ENCODE data around the gene TPCN2. TPM values are rescaled to one million over a fixed set of nuclear protein-coding genes. Genes with fewer than 3 reads are reported as not detected.

TPCN2 gene
- total RNA-seq, 1 experiment from 2014 or later: 16.3 TPM

DNA sequence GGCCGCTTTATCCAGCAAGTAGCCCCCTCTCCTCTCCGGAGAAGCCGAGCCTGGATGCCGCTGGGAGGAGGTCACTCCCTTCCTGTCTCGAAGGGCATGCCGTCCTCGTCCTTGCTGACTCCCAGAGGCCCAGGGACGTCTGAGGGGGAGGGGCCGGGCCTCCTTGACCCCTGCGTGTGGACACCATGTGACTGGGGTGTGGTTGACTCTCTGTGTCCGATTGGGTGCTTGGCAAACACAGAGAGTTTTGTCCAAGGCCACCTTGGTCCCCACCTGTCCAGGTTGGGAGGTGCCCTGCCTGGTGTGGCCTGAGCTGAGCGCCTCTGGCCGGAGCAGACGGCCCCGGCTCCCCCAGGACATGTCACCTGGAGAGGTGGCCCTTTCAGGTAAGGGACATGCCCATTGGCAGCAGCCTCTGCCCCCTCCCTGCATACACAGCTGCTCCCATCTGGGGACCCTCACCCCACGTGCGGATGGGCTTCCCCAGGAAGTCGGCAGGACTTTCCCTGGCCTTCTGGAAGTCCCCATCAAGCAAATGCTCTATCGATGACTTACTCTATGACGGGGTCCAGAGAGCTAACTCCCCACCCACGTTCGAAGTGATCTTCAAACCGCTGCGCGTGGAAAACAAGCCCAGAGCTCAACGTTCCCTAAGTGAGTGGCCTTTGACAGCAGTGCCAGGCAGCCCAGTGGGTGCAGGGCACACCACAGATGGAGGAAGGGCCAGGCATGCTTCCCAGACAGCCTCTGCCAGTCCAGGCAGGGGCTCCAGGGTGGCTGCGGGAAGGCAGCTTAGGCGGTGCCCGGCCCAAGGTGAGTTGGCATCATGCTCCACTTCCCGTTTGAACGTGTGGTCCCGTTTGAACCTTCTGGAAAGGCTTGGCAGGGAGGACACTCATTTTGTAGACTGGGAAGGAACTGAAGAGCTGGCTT lies 106.8 kb downstream of the TPCN2 start, which contains the start of gene SMIM38:
Gene SMIM38, plus strand, starts transcription at position 634 of the 933 bp plus-strand sequence. CDS start 1,912 bp downstream, outside the sequence.
- Mint-ChIP-seq H3K9me3 (ENCODE audit: unreplicated experiment) (peaks cover 4% of the 10 kb centered on the region), H3K36me3 (ENCODE audit: insufficient read depth, unreplicated experiment) (no peaks in the 10 kb centered on the region), H3K27me3 (ENCODE audit: insufficient read depth, unreplicated experiment) (no peaks in the 10 kb centered on the region), H3K4me3 (ENCODE audit: unreplicated experiment) (no peak within 1 kb of the TSS), H3K4me1 (ENCODE audit: insufficient read depth, unreplicated experiment) (peaks cover 5% of the 10 kb centered on the region), H3K27ac (ENCODE audit: low read depth, unreplicated experiment) (no peak within 1 kb of the TSS)
- TF ChIP-seq, protein P1, sequence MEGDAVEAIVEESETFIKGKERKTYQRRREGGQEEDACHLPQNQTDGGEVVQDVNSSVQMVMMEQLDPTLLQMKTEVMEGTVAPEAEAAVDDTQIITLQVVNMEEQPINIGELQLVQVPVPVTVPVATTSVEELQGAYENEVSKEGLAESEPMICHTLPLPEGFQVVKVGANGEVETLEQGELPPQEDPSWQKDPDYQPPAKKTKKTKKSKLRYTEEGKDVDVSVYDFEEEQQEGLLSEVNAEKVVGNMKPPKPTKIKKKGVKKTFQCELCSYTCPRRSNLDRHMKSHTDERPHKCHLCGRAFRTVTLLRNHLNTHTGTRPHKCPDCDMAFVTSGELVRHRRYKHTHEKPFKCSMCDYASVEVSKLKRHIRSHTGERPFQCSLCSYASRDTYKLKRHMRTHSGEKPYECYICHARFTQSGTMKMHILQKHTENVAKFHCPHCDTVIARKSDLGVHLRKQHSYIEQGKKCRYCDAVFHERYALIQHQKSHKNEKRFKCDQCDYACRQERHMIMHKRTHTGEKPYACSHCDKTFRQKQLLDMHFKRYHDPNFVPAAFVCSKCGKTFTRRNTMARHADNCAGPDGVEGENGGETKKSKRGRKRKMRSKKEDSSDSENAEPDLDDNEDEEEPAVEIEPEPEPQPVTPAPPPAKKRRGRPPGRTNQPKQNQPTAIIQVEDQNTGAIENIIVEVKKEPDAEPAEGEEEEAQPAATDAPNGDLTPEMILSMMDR (IDR thresholded peaks at IDR 0.05; ENCODE audit: unreplicated experiment): no peak
- CTCF ChIA-PET: interaction anchor here (1.0 kb wide), 1 partner anchor 24 kb away, joined by 3 read pairs; no protein-coding TSS in a partner anchor
- no TSS peak for BruUV-seq (replicated peaks)
- intact Hi-C loops (cut with micrococcal nuclease): no loop called here
- DNase-seq (ENCODE audit: unreplicated experiment): no peak
- POLR2A ChIA-PET: no interaction called here

DNA sequence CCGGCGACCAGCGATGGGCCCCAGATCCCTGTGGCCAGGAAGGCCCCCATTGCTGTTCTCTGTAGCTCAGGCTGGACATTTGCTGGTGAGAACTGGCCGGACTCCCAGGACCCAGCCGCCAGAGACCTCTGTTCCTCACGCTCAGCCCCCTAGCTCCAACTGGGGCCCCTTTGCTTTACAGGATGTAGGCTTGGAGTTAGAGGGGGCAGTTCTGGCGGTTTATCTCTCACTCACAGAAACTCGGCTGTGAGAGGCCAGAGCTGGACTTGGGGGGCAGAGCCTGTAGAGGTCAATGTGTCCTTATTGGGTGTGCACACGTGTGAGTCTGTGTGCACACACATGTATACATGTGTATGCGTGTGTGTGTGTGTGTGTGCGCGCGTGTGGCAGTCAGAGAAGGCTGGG lies 107.5 kb downstream of the TPCN2 start:
- Mint-ChIP-seq H3K4me1 (ENCODE audit: insufficient read depth, unreplicated experiment) (peaks cover 5% of the 10 kb centered on the region), H3K4me3 (ENCODE audit: unreplicated experiment) (no peak overlapping the region), H3K9me3 (ENCODE audit: unreplicated experiment) (no peaks in the 10 kb centered on the region), H3K36me3 (ENCODE audit: insufficient read depth, unreplicated experiment) (no peaks in the 10 kb centered on the region), H3K27ac (ENCODE audit: low read depth, unreplicated experiment) (no peak overlapping the region), H3K27me3 (ENCODE audit: insufficient read depth, unreplicated experiment) (no peaks in the 10 kb centered on the region)
- POLR2A ChIA-PET: no interaction called here
- intact Hi-C loops (cut with micrococcal nuclease): no loop called here
- no peak for DNase-seq (ENCODE audit: unreplicated experiment)
- CTCF ChIA-PET: interaction anchor here (0.5 to 1.0 kb wide), 2 partner anchors 24 to 435 kb away, joined by 3 read pairs; no protein-coding TSS in a partner anchor
- BruUV-seq (replicated peaks): no TSS peak
- TF ChIP-seq, protein P1 (IDR thresholded peaks at IDR 0.05; ENCODE audit: unreplicated experiment): no peak

DNA sequence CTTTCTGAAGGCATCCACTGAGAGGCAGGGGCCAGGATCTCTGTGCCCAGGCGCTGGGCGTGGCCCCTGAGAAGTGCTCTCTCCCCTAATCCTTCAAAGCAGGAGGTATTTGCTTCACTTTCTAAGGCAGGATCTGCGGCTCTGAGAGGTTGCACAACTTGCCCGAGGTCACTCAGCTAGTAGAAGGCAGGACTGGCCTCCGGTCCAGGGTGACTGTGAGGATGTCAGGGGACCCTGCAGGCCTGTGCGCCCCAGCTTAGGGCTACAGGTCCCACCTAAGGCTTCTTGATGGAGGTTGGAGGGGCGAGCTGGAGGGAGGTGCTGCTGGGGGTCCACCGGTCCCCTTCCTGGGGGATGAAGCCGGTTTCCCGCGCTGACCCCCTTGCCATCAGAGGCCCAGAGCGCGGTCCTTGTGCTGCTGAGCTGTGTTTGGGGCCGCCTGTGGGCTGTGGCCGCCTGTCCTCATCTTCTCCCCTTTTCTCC lies 108.0 kb downstream of the TPCN2 start:
- no peak overlapping the region for H3K4me3 Mint-ChIP-seq (ENCODE audit: unreplicated experiment)
- peaks cover 5% of the 10 kb centered on the region for H3K4me1 Mint-ChIP-seq (ENCODE audit: insufficient read depth, unreplicated experiment)
- intact Hi-C loops (cut with micrococcal nuclease): no loop called here
- TF ChIP-seq, protein P1 (IDR thresholded peaks at IDR 0.05; ENCODE audit: unreplicated experiment): no peak
- no peak overlapping the region for H3K27ac Mint-ChIP-seq (ENCODE audit: low read depth, unreplicated experiment)
- H3K36me3 Mint-ChIP-seq (ENCODE audit: insufficient read depth, unreplicated experiment): peaks cover under 1% of the 10 kb centered on the region
- CTCF ChIA-PET: interaction anchor here (0.5 kb wide), 1 partner anchor 434 kb away, joined by 3 read pairs; no protein-coding TSS in a partner anchor
- POLR2A ChIA-PET: no interaction called here
- no TSS peak for BruUV-seq (replicated peaks)
- peak; percentile 32 for DNase-seq (ENCODE audit: unreplicated experiment)
- H3K9me3 Mint-ChIP-seq (ENCODE audit: unreplicated experiment): no peaks in the 10 kb centered on the region
- H3K27me3 Mint-ChIP-seq (ENCODE audit: insufficient read depth, unreplicated experiment): no peaks in the 10 kb centered on the region

DNA sequence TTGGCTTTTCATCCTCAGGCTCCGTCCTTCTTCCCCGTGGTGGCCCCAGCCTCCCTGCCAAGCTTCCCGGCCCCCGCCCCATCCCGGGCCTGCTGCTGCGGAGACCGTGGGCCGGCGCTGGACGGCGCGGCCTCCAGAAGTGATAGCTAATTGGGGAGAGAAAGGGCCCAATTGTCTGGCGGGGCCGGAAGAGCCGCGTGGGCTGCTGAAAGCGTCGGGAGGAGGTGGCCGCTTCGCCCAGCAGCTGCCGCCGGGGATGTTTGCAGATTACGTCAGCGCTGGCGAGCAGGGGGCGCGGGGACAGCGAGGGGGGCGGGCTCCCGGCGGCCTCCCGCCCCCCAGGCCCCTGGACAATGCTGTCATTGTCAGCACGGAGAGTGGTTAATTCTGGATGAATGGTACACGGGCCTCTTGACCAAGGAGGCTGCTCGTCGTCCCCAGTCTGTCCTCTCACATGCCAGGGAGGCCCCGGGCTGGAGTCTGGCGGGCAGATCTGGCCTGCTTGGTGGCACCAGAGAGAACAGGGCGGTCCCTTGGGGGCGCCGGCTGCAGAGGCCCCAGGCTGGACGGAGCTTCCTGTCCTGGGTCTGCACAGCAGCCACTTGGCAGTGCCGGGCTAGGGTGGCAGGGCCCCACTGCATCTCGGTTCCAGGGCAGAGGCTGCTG lies 108.6 kb downstream of the TPCN2 start:
- ChIA-PET POLR2A (no interaction called here), CTCF (no interaction called here)
- Mint-ChIP-seq H3K27me3 (ENCODE audit: insufficient read depth, unreplicated experiment) (no peaks in the 10 kb centered on the region), H3K4me1 (ENCODE audit: insufficient read depth, unreplicated experiment) (peaks cover 5% of the 10 kb centered on the region), H3K27ac (ENCODE audit: low read depth, unreplicated experiment) (no peak overlapping the region), H3K9me3 (ENCODE audit: unreplicated experiment) (no peaks in the 10 kb centered on the region), H3K36me3 (ENCODE audit: insufficient read depth, unreplicated experiment) (peaks cover 4% of the 10 kb centered on the region), H3K4me3 (ENCODE audit: unreplicated experiment) (no peak overlapping the region)
- intact Hi-C loops (cut with micrococcal nuclease): no loop called here
- TF ChIP-seq, protein P1 (IDR thresholded peaks at IDR 0.05; ENCODE audit: unreplicated experiment): no peak
- no TSS peak for BruUV-seq (replicated peaks)
- DNase-seq (ENCODE audit: unreplicated experiment): no peak

Measured in MCF 10A (cell line).